Keratinocyte (primary cell): ENCODE results near the gene TRPM3. TPM values are rescaled to one million over a fixed set of nuclear protein-coding genes. Genes with fewer than 3 reads are reported as not detected.

Experiments used
- DNase-seq: peaks from one replicate; pipeline ENCODE4 v3.0.0-alpha.2; 2011; ENCODE audit warnings: low read depth, missing footprints, low spot score
- FAIRE-seq: peaks from 2 replicates; lab custom pipeline; 2011; peaks lifted over from hg19 to GRCh38; lab: Jason Lieb, UNC
- H2AFZ ChIP-seq: 2 replicates; pipeline ENCODE4 v1.6.0; 2012; ENCODE audit warnings: low read length, control low read depth, inconsistent platforms; ENCODE audit not compliant: control insufficient read depth
- H3K27ac ChIP-seq: 2 replicates; pipeline ENCODE4 v1.5.1; 2011; ENCODE audit warnings: low read length; ENCODE audit not compliant: control insufficient read depth, insufficient read depth
- H3K27me3 ChIP-seq: 3 replicates; pipeline ENCODE4 v1.6.0; 2011; ENCODE audit warnings: low read length; ENCODE audit not compliant: control insufficient read depth, insufficient read depth; ENCODE audit errors: extremely low read depth
- H3K36me3 ChIP-seq, 2 experiments: 2 replicates in 1 of 2; 3 replicates in 1 of 2; pipeline ENCODE4 v1.5.1; 2011; ENCODE audit warnings: low read length in 2 of 2, mild to moderate bottlenecking in 1 of 2; ENCODE audit not compliant: control insufficient read depth in 2 of 2, insufficient read depth in 2 of 2; ENCODE audit errors: extremely low read depth in 1 of 2
- H3K4me1 ChIP-seq: 3 replicates; pipeline ENCODE4 v1.5.1; 2011; ENCODE audit warnings: low read length; ENCODE audit not compliant: control insufficient read depth, insufficient read depth; ENCODE audit errors: extremely low read depth
- H3K4me2 ChIP-seq: 3 replicates; pipeline ENCODE4 v1.6.0; 2011; ENCODE audit warnings: low read depth, low read length; ENCODE audit not compliant: control insufficient read depth, insufficient read depth; ENCODE audit errors: extremely low read depth
- H3K4me3 ChIP-seq, 3 experiments: fragments of 200-600 bp in 1 of 3; sonication (generic) in 1 of 3; 2 replicates in 2 of 3; 3 replicates in 1 of 3; pipeline ENCODE4 v1.5.1; 2011 to 2016; ENCODE audit warnings: low read length in 3 of 3, mild to moderate bottlenecking in 3 of 3, control low read depth in 2 of 3, inconsistent platforms in 1 of 3, low read depth in 1 of 3, mixed read lengths in 1 of 3, mixed run types in 1 of 3, moderate library complexity in 1 of 3; ENCODE audit not compliant: control insufficient read depth in 2 of 3, insufficient read depth in 2 of 3; ENCODE audit errors: extremely low read depth in 1 of 3
- H3K79me2 ChIP-seq: 2 replicates; pipeline ENCODE4 v1.6.0; 2012; ENCODE audit warnings: low read length; ENCODE audit not compliant: control insufficient read depth, insufficient read depth
- H3K9ac ChIP-seq: 3 replicates; pipeline ENCODE4 v1.6.0; 2011; ENCODE audit warnings: low read length; ENCODE audit not compliant: control insufficient read depth, insufficient read depth; ENCODE audit errors: extremely low read depth
- H3K9me1 ChIP-seq: 3 replicates; pipeline ENCODE4 v1.6.0; 2011; ENCODE audit warnings: low read length; ENCODE audit not compliant: control insufficient read depth, insufficient read depth; ENCODE audit errors: extremely low read depth
- H3K9me3 ChIP-seq: 2 replicates; pipeline ENCODE4 v1.5.1; 2012; ENCODE audit warnings: low read depth, low read length; ENCODE audit not compliant: control insufficient read depth
- H4K20me1 ChIP-seq: 3 replicates; pipeline ENCODE4 v1.6.0; 2011; ENCODE audit warnings: low read length; ENCODE audit not compliant: control insufficient read depth, insufficient read depth; ENCODE audit errors: extremely low read depth
- EZH2 ChIP-seq: IDR thresholded peaks from one replicate; pipeline ENCODE4 v1.6.1; 2012; ENCODE audit warnings: inconsistent platforms, mild to moderate bottlenecking, low read length, moderate library complexity
- dilution Hi-C: fragments of 300-500 bp; cut with MboI; formaldehyde crosslinking; loops from one replicate; pipeline ENCODE4 v1.7.0; 2020; ENCODE audit warnings: low sequenced_read_pairs; ENCODE audit not compliant: extremely low pct_ligation_motif_present
- polyA plus RNA-seq, 5 experiments: library from polyadenylated mRNA; depleted of rRNA in 3 of 5; stranded (reverse) in 3 of 5; stranded (forward) in 1 of 5; unstranded in 1 of 5; fragments of >200 nt; gene quantifications; 1 replicate in 1 of 5; 2 replicates in 3 of 5; 3 replicates in 1 of 5; pipeline versions ENCODE4 v1.2.1 to v1.2.3, GENCODE V29; 2011 to 2012; ENCODE audit warnings: missing spikeins in 2 of 5, low read depth in 1 of 5, low replicate concordance in 1 of 5
- TF ChIP-seq, protein P1 (sequence below), 3 experiments: IDR thresholded peaks in 1 of 3; conservative IDR thresholded peaks in 1 of 3; optimal IDR thresholded peaks in 1 of 3; 2 replicates in 2 of 3; 3 replicates in 1 of 3; pipeline versions ENCODE3 to v1.5.1; 2011; ENCODE audit warnings: low read length in 3 of 3, mild to moderate bottlenecking in 3 of 3, moderate library complexity in 2 of 3, control low read depth in 1 of 3, inconsistent platforms in 1 of 3; ENCODE audit not compliant: insufficient read depth in 2 of 3; ENCODE audit errors: extremely low read depth in 1 of 3

TRPM3 gene
- polyA plus RNA-seq, 1 donor (not counting 4 experiments of a cell fraction or from before 2014, with no cell fraction given) = 0.03 TPM

DNA sequence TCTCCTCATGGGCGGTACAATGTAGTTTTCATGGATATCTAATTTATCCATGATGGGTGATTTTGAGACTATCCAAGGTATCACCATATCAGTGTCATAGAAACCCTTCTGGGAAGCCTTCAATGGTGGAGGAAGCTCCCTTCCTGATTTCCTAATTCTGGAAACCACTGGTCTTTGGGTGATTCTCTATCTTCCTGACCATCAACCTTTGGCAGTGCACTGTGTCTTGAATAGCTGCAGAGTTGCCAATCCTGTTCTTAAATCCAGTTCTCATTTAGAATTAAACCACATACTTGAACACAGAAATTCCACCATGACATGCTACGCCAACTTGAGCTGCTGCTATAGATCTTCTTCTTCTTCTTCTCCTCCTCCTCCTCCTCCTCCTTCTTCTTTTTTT, 545.3 kb downstream of the TRPM3 start:
- no peaks in the 10 kb centered on the region for H3K9me1 ChIP-seq
- no peak for TF ChIP-seq EZH2
- TF ChIP-seq, protein P1, sequence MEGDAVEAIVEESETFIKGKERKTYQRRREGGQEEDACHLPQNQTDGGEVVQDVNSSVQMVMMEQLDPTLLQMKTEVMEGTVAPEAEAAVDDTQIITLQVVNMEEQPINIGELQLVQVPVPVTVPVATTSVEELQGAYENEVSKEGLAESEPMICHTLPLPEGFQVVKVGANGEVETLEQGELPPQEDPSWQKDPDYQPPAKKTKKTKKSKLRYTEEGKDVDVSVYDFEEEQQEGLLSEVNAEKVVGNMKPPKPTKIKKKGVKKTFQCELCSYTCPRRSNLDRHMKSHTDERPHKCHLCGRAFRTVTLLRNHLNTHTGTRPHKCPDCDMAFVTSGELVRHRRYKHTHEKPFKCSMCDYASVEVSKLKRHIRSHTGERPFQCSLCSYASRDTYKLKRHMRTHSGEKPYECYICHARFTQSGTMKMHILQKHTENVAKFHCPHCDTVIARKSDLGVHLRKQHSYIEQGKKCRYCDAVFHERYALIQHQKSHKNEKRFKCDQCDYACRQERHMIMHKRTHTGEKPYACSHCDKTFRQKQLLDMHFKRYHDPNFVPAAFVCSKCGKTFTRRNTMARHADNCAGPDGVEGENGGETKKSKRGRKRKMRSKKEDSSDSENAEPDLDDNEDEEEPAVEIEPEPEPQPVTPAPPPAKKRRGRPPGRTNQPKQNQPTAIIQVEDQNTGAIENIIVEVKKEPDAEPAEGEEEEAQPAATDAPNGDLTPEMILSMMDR (optimal IDR thresholded peaks at IDR 0.05 in 1 of 3, IDR thresholded peaks at IDR 0.05 in 1 of 3, conservative IDR thresholded peaks at IDR 0.05 in 1 of 3; ENCODE audit: extremely low read depth in 1 of 3, insufficient read depth in 2 of 3, low read length in 3 of 3) = no peak
- no peaks in the 10 kb centered on the region for H3K36me3 ChIP-seq
- H3K27me3 ChIP-seq = no peaks in the 10 kb centered on the region
- no peak for DNase-seq
- H3K79me2 ChIP-seq = no peaks in the 10 kb centered on the region
- dilution Hi-C loops = no loop called here
- H4K20me1 ChIP-seq = no peaks in the 10 kb centered on the region
- no peaks in the 10 kb centered on the region for H3K9me3 ChIP-seq
- peaks cover 10% of the 10 kb centered on the region for H3K4me1 ChIP-seq
- no peak for FAIRE-seq
- H3K4me3 ChIP-seq = no peak overlapping the region
- H3K9ac ChIP-seq = no peak overlapping the region
- H3K27ac ChIP-seq = no peak overlapping the region
- no peak overlapping the region for H3K4me2 ChIP-seq
- H2AFZ ChIP-seq = no peak overlapping the region

DNA sequence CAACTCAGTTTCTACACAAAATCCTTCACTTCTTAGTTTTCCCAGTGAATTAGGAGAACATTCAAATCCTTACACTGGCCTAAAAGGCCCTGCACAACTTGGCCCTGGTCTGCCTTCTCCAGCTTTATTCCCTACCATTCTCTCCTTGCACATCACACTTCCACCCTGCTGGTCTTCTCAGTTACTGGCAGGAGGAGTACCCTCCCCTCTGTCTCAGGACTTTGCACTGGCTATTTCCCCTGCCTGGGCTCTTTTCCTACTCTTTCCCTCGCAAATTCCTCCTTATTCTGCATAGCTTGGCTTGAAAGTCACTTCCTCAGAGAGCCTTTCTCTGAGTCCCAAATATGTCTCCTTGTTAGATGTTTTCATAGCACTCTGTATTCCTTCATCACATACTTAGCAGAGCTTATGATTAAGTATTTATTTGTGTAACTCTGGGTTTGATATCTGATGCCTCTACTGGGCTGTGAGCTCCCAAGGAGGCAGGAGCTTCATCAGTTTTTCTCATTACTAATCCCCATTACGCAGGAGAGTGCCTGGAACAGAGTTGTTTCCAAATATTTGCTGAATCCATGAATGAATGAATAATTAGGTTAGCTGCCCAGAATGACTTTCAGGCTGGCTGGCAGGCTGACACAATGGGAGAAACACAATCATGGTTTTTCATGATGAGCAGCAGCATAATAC, 547.1 kb downstream of the TRPM3 start:
- H3K9me1 ChIP-seq = no peaks in the 10 kb centered on the region
- H2AFZ ChIP-seq = no peak overlapping the region
- no peaks in the 10 kb centered on the region for H3K27me3 ChIP-seq
- no peak overlapping the region for H3K4me2 ChIP-seq
- peaks cover 10% of the 10 kb centered on the region for H3K4me1 ChIP-seq
- no peaks in the 10 kb centered on the region for H3K79me2 ChIP-seq
- no peaks in the 10 kb centered on the region for H4K20me1 ChIP-seq
- H3K27ac ChIP-seq = no peak overlapping the region
- H3K9ac ChIP-seq = no peak overlapping the region
- dilution Hi-C loops = no loop called here
- TF ChIP-seq, protein P1 (optimal IDR thresholded peaks at IDR 0.05 in 1 of 3, IDR thresholded peaks at IDR 0.05 in 1 of 3, conservative IDR thresholded peaks at IDR 0.05 in 1 of 3; ENCODE audit: extremely low read depth in 1 of 3, insufficient read depth in 2 of 3, low read length in 3 of 3) = no peak
- no peak for TF ChIP-seq EZH2
- no peaks in the 10 kb centered on the region for H3K9me3 ChIP-seq
- H3K4me3 ChIP-seq = no peak overlapping the region
- DNase-seq = no peak
- no peaks in the 10 kb centered on the region for H3K36me3 ChIP-seq
- no peak for FAIRE-seq
